Esophagus muscularis mucosa (tissue), 3 donors: ENCODE data around the gene TMEM54.

Source experiments
- POLR2A ChIP-seq: fragments of 450-650 bp; IDR thresholded peaks from one replicate; pipeline ENCODE4 v1.6.1; 2017; ENCODE audit warnings: antibody characterized with exemption, moderate library complexity, mild to moderate bottlenecking, low read depth
- TF ChIP-seq, protein P1 (sequence below), 3 experiments: fragments of 200-600 bp in 2 of 3; fragments of 450-650 bp in 1 of 3; sonication (generic) in 2 of 3; IDR thresholded peaks; one replicate each; pipeline ENCODE4 v1.5.1; 2017 to 2019; ENCODE audit warnings: antibody characterized with exemption in 3 of 3, mild to moderate bottlenecking in 2 of 3, moderate library complexity in 1 of 3

DNA sequence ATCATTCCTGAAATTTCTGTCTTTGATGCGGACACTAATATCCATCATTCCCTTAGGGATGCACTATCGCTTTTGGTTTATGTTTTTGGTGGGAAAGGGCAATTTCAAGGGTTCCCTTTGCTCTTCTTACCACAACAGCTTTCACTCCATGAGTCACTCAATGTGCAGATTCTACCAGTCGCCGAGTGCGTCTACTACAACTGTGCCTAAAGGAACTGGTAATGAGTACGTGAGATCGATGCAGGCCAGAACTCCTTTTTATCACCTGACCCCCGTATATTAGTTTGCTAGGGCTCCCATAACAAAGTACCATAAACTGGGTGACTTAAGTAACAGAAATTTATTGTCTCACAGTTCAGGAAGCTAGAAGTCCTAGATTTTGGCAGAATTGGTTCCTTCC is 27.5 kb upstream of the TMEM54 start:
- TF ChIP-seq, protein P1, sequence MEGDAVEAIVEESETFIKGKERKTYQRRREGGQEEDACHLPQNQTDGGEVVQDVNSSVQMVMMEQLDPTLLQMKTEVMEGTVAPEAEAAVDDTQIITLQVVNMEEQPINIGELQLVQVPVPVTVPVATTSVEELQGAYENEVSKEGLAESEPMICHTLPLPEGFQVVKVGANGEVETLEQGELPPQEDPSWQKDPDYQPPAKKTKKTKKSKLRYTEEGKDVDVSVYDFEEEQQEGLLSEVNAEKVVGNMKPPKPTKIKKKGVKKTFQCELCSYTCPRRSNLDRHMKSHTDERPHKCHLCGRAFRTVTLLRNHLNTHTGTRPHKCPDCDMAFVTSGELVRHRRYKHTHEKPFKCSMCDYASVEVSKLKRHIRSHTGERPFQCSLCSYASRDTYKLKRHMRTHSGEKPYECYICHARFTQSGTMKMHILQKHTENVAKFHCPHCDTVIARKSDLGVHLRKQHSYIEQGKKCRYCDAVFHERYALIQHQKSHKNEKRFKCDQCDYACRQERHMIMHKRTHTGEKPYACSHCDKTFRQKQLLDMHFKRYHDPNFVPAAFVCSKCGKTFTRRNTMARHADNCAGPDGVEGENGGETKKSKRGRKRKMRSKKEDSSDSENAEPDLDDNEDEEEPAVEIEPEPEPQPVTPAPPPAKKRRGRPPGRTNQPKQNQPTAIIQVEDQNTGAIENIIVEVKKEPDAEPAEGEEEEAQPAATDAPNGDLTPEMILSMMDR (IDR thresholded peaks at IDR 0.05), result no peak
- no peak for TF ChIP-seq POLR2A
